ENCODE measurements around the gene ETHE1.

Gene ETHE1

GRCh38 chr19:43562698-43563241, 35.8 kb upstream of the ETHE1 start:
- Histone ChIP-seq H3K4me3 (ENCODE audit: low read depth in 1 of 2, low read length in 2 of 2) (no peak overlapping the region), H3K36me3 (ENCODE audit: control insufficient read depth in 1 of 2, insufficient read depth in 2 of 2, low read length in 2 of 2) (peaks cover 0 to 20% of the 10 kb centered on the region in 2 donors), H3K4me1 (ENCODE audit: control insufficient read depth in 1 of 2, insufficient read depth in 2 of 2, low read length in 2 of 2) (peaks cover 0 to 10% of the 10 kb centered on the region in 2 donors), H3K27me3 (ENCODE audit: low read depth, low read length) (no peaks in the 10 kb centered on the region), H3K9me3 (ENCODE audit: control insufficient read depth in 1 of 2, low read length in 2 of 2) (no peaks in the 10 kb centered on the region), H3K27ac (ENCODE audit: low read length) (peak overlapping the region; percentile 23)

- H3K27me3 ChIP-seq (ENCODE audit: low read depth, low read length): no peaks in the 10 kb centered on the region
- H3K4me1 ChIP-seq (ENCODE audit: control insufficient read depth in 1 of 2, insufficient read depth in 2 of 2, low read length in 2 of 2): peaks cover 0 to 10% of the 10 kb centered on the region in 2 donors
- H3K36me3 ChIP-seq (ENCODE audit: control insufficient read depth in 1 of 2, insufficient read depth in 2 of 2, low read length in 2 of 2): peaks cover 0 to 20% of the 10 kb centered on the region in 2 donors
- H3K27ac ChIP-seq (ENCODE audit: low read length): peak overlapping the region; percentile 23
- H3K9me3 ChIP-seq (ENCODE audit: control insufficient read depth in 1 of 2, low read length in 2 of 2): no peaks in the 10 kb centered on the region
- H3K4me3 ChIP-seq (ENCODE audit: low read depth in 1 of 2, low read length in 2 of 2): no peak overlapping the region
These were observed 35.3 kb upstream of the ETHE1 start for GRCh38 chr19:43562226-43562697.

- Histone ChIP-seq H3K27ac (ENCODE audit: low read length) (no peak overlapping the region), H3K4me1 (ENCODE audit: control insufficient read depth in 1 of 2, insufficient read depth in 2 of 2, low read length in 2 of 2) (peaks cover 0 to 10% of the 10 kb centered on the region in 2 donors), H3K36me3 (ENCODE audit: control insufficient read depth in 1 of 2, insufficient read depth in 2 of 2, low read length in 2 of 2) (peaks cover 0 to 20% of the 10 kb centered on the region in 2 donors), H3K27me3 (ENCODE audit: low read depth, low read length) (no peaks in the 10 kb centered on the region), H3K9me3 (ENCODE audit: control insufficient read depth in 1 of 2, low read length in 2 of 2) (no peaks in the 10 kb centered on the region), H3K4me3 (ENCODE audit: low read depth in 1 of 2, low read length in 2 of 2) (no peak overlapping the region)
These were observed 34.4 kb upstream of the ETHE1 start for GRCh38 chr19:43561139-43561970.

GRCh38 chr19:43560687-43561086, 33.7 kb upstream of the ETHE1 start:
- Histone ChIP-seq H3K9me3 (ENCODE audit: control insufficient read depth in 1 of 2, low read length in 2 of 2) (no peaks in the 10 kb centered on the region), H3K36me3 (ENCODE audit: control insufficient read depth in 1 of 2, insufficient read depth in 2 of 2, low read length in 2 of 2) (peaks cover 0 to 20% of the 10 kb centered on the region in 2 donors), H3K27ac (ENCODE audit: low read length) (no peak overlapping the region), H3K4me3 (ENCODE audit: low read depth in 1 of 2, low read length in 2 of 2) (no peak overlapping the region), H3K27me3 (ENCODE audit: low read depth, low read length) (no peaks in the 10 kb centered on the region), H3K4me1 (ENCODE audit: control insufficient read depth in 1 of 2, insufficient read depth in 2 of 2, low read length in 2 of 2) (peaks cover 0 to 10% of the 10 kb centered on the region in 2 donors)

- no peaks in the 10 kb centered on the region for H3K27me3 ChIP-seq (ENCODE audit: low read depth, low read length)
- H3K4me3 ChIP-seq (ENCODE audit: low read depth in 1 of 2, low read length in 2 of 2): no peak overlapping the region
- H3K4me1 ChIP-seq (ENCODE audit: control insufficient read depth in 1 of 2, insufficient read depth in 2 of 2, low read length in 2 of 2): no peaks in the 10 kb centered on the region
- H3K36me3 ChIP-seq (ENCODE audit: control insufficient read depth in 1 of 2, insufficient read depth in 2 of 2, low read length in 2 of 2): peaks cover 27 to 51% of the 10 kb centered on the region in 2 donors
- no peaks in the 10 kb centered on the region for H3K9me3 ChIP-seq (ENCODE audit: control insufficient read depth in 1 of 2, low read length in 2 of 2)
- no peak overlapping the region for H3K27ac ChIP-seq (ENCODE audit: low read length)
These were observed 28.3 kb upstream of the ETHE1 start for GRCh38 chr19:43555185-43555770.

- Histone ChIP-seq H3K27ac (ENCODE audit: low read length) (no peak overlapping the region), H3K36me3 (ENCODE audit: control insufficient read depth in 1 of 2, insufficient read depth in 2 of 2, low read length in 2 of 2) (peaks cover 32 to 53% of the 10 kb centered on the region in 2 donors), H3K9me3 (ENCODE audit: control insufficient read depth in 1 of 2, low read length in 2 of 2) (no peaks in the 10 kb centered on the region), H3K27me3 (ENCODE audit: low read depth, low read length) (no peaks in the 10 kb centered on the region), H3K4me3 (ENCODE audit: low read depth in 1 of 2, low read length in 2 of 2) (no peak overlapping the region), H3K4me1 (ENCODE audit: control insufficient read depth in 1 of 2, insufficient read depth in 2 of 2, low read length in 2 of 2) (no peaks in the 10 kb centered on the region)
These were observed 27.4 kb upstream of the ETHE1 start for GRCh38 chr19:43554317-43554895.

GRCh38 chr19:43553656-43554055, 26.7 kb upstream of the ETHE1 start:
- H3K27ac ChIP-seq (ENCODE audit: low read length): no peak overlapping the region
- peaks cover 32 to 55% of the 10 kb centered on the region in 2 donors for H3K36me3 ChIP-seq (ENCODE audit: control insufficient read depth in 1 of 2, insufficient read depth in 2 of 2, low read length in 2 of 2)
- no peaks in the 10 kb centered on the region for H3K9me3 ChIP-seq (ENCODE audit: control insufficient read depth in 1 of 2, low read length in 2 of 2)
- no peaks in the 10 kb centered on the region for H3K27me3 ChIP-seq (ENCODE audit: low read depth, low read length)
- no peak overlapping the region for H3K4me3 ChIP-seq (ENCODE audit: low read depth in 1 of 2, low read length in 2 of 2)
- no peaks in the 10 kb centered on the region for H3K4me1 ChIP-seq (ENCODE audit: control insufficient read depth in 1 of 2, insufficient read depth in 2 of 2, low read length in 2 of 2)

- no peak overlapping the region for H3K27ac ChIP-seq (ENCODE audit: low read length)
- H3K9me3 ChIP-seq (ENCODE audit: control insufficient read depth in 1 of 2, low read length in 2 of 2): no peaks in the 10 kb centered on the region
- H3K4me3 ChIP-seq (ENCODE audit: low read depth in 1 of 2, low read length in 2 of 2): no peak overlapping the region
- H3K27me3 ChIP-seq (ENCODE audit: low read depth, low read length): no peaks in the 10 kb centered on the region
- no peaks in the 10 kb centered on the region for H3K4me1 ChIP-seq (ENCODE audit: control insufficient read depth in 1 of 2, insufficient read depth in 2 of 2, low read length in 2 of 2)
- H3K36me3 ChIP-seq (ENCODE audit: control insufficient read depth in 1 of 2, insufficient read depth in 2 of 2, low read length in 2 of 2): peaks cover 32 to 55% of the 10 kb centered on the region in 2 donors
These were observed 25.6 kb upstream of the ETHE1 start for GRCh38 chr19:43552616-43553015.

- Histone ChIP-seq H3K36me3 (ENCODE audit: control insufficient read depth in 1 of 2, insufficient read depth in 2 of 2, low read length in 2 of 2) (peaks cover 32 to 55% of the 10 kb centered on the region in 2 donors), H3K27ac (ENCODE audit: low read length) (no peak overlapping the region), H3K4me1 (ENCODE audit: control insufficient read depth in 1 of 2, insufficient read depth in 2 of 2, low read length in 2 of 2) (no peaks in the 10 kb centered on the region), H3K27me3 (ENCODE audit: low read depth, low read length) (no peaks in the 10 kb centered on the region), H3K9me3 (ENCODE audit: control insufficient read depth in 1 of 2, low read length in 2 of 2) (no peaks in the 10 kb centered on the region), H3K4me3 (ENCODE audit: low read depth in 1 of 2, low read length in 2 of 2) (no peak overlapping the region)
These were observed 25.1 kb upstream of the ETHE1 start for GRCh38 chr19:43552198-43552450.

GRCh38 chr19:43551399-43552197, 24.6 kb upstream of the ETHE1 start:
- Histone ChIP-seq H3K4me1 (ENCODE audit: control insufficient read depth in 1 of 2, insufficient read depth in 2 of 2, low read length in 2 of 2) (no peaks in the 10 kb centered on the region), H3K27me3 (ENCODE audit: low read depth, low read length) (no peaks in the 10 kb centered on the region), H3K27ac (ENCODE audit: low read length) (no peak overlapping the region), H3K9me3 (ENCODE audit: control insufficient read depth in 1 of 2, low read length in 2 of 2) (no peaks in the 10 kb centered on the region), H3K4me3 (ENCODE audit: low read depth in 1 of 2, low read length in 2 of 2) (no peak overlapping the region), H3K36me3 (ENCODE audit: control insufficient read depth in 1 of 2, insufficient read depth in 2 of 2, low read length in 2 of 2) (peaks cover 32 to 59% of the 10 kb centered on the region in 2 donors)

- H3K4me1 ChIP-seq (ENCODE audit: control insufficient read depth in 1 of 2, insufficient read depth in 2 of 2, low read length in 2 of 2): no peaks in the 10 kb centered on the region
- no peaks in the 10 kb centered on the region for H3K27me3 ChIP-seq (ENCODE audit: low read depth, low read length)
- no peak overlapping the region for H3K4me3 ChIP-seq (ENCODE audit: low read depth in 1 of 2, low read length in 2 of 2)
- H3K9me3 ChIP-seq (ENCODE audit: control insufficient read depth in 1 of 2, low read length in 2 of 2): no peaks in the 10 kb centered on the region
- H3K27ac ChIP-seq (ENCODE audit: low read length): no peak overlapping the region
- H3K36me3 ChIP-seq (ENCODE audit: control insufficient read depth in 1 of 2, insufficient read depth in 2 of 2, low read length in 2 of 2): peaks cover 31 to 64% of the 10 kb centered on the region in 2 donors
These were observed 21.7 kb upstream of the ETHE1 start for GRCh38 chr19:43548706-43549105.
